Ishikawa (cell line): ENCODE measurements around the gene B4GALNT3.
A peak's percentile ranks its signal among the peaks of the same experiment; 100 is the strongest.

Experiments used
- CEBPB ChIP-seq: IDR thresholded peaks from 2 replicates; pipeline ENCODE4 v1.6.1; 2012
- CREB1 ChIP-seq: IDR thresholded peaks from 2 replicates; pipeline ENCODE4 v1.6.1; 2012; ENCODE audit warnings: low read depth
- EGR1 ChIP-seq: IDR thresholded peaks from 2 replicates; pipeline ENCODE4 v1.6.1; 2012
- EP300 ChIP-seq: IDR thresholded peaks from 2 replicates; pipeline ENCODE4 v1.6.1; 2012; ENCODE audit warnings: borderline replicate concordance
- FOXM1 ChIP-seq: IDR thresholded peaks from 2 replicates; pipeline ENCODE4 v1.6.1; 2012; ENCODE audit warnings: low read depth, borderline replicate concordance
- MAX ChIP-seq: IDR thresholded peaks from 2 replicates; pipeline ENCODE4 v1.6.1; 2012
- RAD21 ChIP-seq: IDR thresholded peaks from 2 replicates; pipeline ENCODE4 v1.6.1; 2012; ENCODE audit warnings: low read depth
- REST ChIP-seq: IDR thresholded peaks from 2 replicates; pipeline ENCODE4 v1.6.1; 2012; ENCODE audit warnings: low read depth, mild to moderate bottlenecking
- TAF1 ChIP-seq: IDR thresholded peaks from 2 replicates; pipeline ENCODE4 v1.6.1; 2012; ENCODE audit warnings: low read depth, mild to moderate bottlenecking
- TCF12 ChIP-seq: IDR thresholded peaks from 2 replicates; pipeline ENCODE4 v1.6.1; 2012; ENCODE audit warnings: low read depth
- YY1 ChIP-seq: IDR thresholded peaks from 2 replicates; pipeline ENCODE4 v1.6.1; 2012; ENCODE audit warnings: low read depth
- ZBTB7A ChIP-seq: IDR thresholded peaks from 2 replicates; pipeline ENCODE4 v1.6.1; 2012; ENCODE audit warnings: low read depth

GRCh38 chr12:503111-503761 is 43.5 kb downstream of the B4GALNT3 start:
- no peak; the same call in 1 of the 2 replicates for TF ChIP-seq FOXM1
- peak; percentile 66; the same call in 1 of the 2 replicates for TF ChIP-seq YY1
- no peak; the same call in 1 of the 2 replicates for TF ChIP-seq EP300
- TF ChIP-seq MAX, result peak; percentile 59; the same call in 1 of the 2 replicates
- no peak for TF ChIP-seq TAF1
- no peak for TF ChIP-seq ZBTB7A
- TF ChIP-seq REST, result no peak
- TF ChIP-seq EGR1, result no peak
- no peak for TF ChIP-seq RAD21
- peak; percentile 64; the same call in 1 of the 2 replicates for TF ChIP-seq TCF12
- TF ChIP-seq CREB1, result no peak
- peak; percentile 42; the same call in 1 of the 2 replicates for TF ChIP-seq CEBPB
